ENCODE results near the gene LYRM4.

LYRM4 gene

GRCh38 chr6:5246141-5247097 lies 14.3 kb downstream of the LYRM4 start:
- no peak for DNase-seq

- DNase-seq: no peak
These were observed 17.7 kb downstream of the LYRM4 start for GRCh38 chr6:5243069-5243468.

- DNase-seq: no peak
These were observed 19.5 kb downstream of the LYRM4 start for GRCh38 chr6:5241252-5241651.

GRCh38 chr6:5238336-5238735 lies 22.4 kb downstream of the LYRM4 start:
- DNase-seq: no peak

- DNase-seq: no peak
These were observed 22.9 kb downstream of the LYRM4 start for GRCh38 chr6:5237805-5238204.

- no peak for DNase-seq
These were observed 24.9 kb downstream of the LYRM4 start for GRCh38 chr6:5235830-5236229.

- DNase-seq: no peak
These were observed 25.9 kb downstream of the LYRM4 start for GRCh38 chr6:5234874-5235273.

- no peak for DNase-seq
These were observed 29.5 kb downstream of the LYRM4 start for GRCh38 chr6:5231289-5231688.

- no peak for DNase-seq
These were observed 30.7 kb downstream of the LYRM4 start for GRCh38 chr6:5230081-5230480.

- no peak for DNase-seq
These were observed 31.4 kb downstream of the LYRM4 start for GRCh38 chr6:5229356-5229755.

GRCh38 chr6:5223309-5223708 lies 37.4 kb downstream of the LYRM4 start:
- no peak for DNase-seq

GRCh38 chr6:5220443-5220842 lies 40.3 kb downstream of the LYRM4 start:
- DNase-seq: no peak

- no peak for DNase-seq
These were observed 41.6 kb downstream of the LYRM4 start for GRCh38 chr6:5219011-5219691.

GRCh38 chr6:5217356-5217755 lies 43.4 kb downstream of the LYRM4 start:
- DNase-seq: no peak

- no peak for DNase-seq
These were observed 45.0 kb downstream of the LYRM4 start for GRCh38 chr6:5215799-5216198.

- DNase-seq: no peak
These were observed 45.6 kb downstream of the LYRM4 start for GRCh38 chr6:5215159-5215558.

- peak in 43 of 58 donors; percentile 6 to 66 (median 33) for DNase-seq
These were observed 46.1 kb downstream of the LYRM4 start for GRCh38 chr6:5214570-5215052.

- DNase-seq: no peak
These were observed 46.9 kb downstream of the LYRM4 start for GRCh38 chr6:5213836-5214235.

GRCh38 chr6:5211492-5211891 lies 49.3 kb downstream of the LYRM4 start:
- no peak for DNase-seq

GRCh38 chr6:5208471-5208971 lies 52.2 kb downstream of the LYRM4 start:
- DNase-seq: no peak

GRCh38 chr6:5208057-5208456 lies 52.7 kb downstream of the LYRM4 start:
- DNase-seq: no peak

- DNase-seq: peak in 1 of 58 donors; percentile 9
These were observed 53.7 kb downstream of the LYRM4 start for GRCh38 chr6:5206920-5207561.

Measured in anterior cingulate cortex (tissue), 58 donors.